Measurements from ENCODE around the gene HMX2.

The HMX2 gene

DNA sequence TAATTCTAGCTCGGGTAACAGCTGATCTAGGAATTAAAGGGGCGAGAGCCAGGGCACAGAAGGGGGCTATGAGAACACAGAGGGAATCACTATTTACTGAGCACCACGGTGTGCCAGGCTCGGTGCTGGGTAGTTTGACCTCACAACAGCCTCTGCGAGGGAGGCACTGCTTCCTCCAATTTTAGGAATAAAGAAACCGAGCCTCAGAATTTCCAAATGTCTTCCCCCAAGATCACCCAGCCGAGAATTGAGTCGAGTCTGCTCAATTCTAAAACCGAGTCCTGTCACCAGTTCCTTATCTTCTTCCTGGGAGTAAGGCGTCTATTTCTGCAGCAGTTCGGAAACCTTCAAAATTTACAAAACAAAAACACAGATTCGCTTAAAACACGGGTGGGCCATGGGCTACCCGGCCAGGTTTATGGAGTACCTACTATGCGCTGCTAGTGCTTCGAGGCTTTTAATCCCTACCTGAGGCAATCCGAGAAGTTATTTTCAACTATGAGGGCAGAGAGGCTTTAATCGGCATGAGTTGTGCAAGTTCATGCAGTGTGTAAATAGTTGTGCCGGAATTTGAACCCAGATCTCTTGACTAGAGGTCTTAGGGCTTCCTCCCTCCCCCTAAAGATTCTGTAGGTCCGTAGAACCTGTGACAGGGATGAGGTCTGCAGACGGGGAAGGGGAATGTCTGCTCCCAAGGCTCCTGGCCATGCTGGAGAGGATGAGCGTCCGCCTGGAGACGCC is 872 bp upstream of the HMX2 start:
- Histone ChIP-seq H3K36me3 (ENCODE audit: insufficient read depth, low read length) (no peaks in the 10 kb centered on the region), H3K9ac (ENCODE audit: low read length) (no peak overlapping the region), H3K4me3 (ENCODE audit: low read depth in 1 of 2, low read length in 2 of 2) (no peak overlapping the region), H3K27ac (ENCODE audit: low read depth, low read length) (no peak overlapping the region), H3K4me1 (ENCODE audit: insufficient read depth, low read length) (peaks cover 8% of the 10 kb centered on the region), H3K27me3 (ENCODE audit: control insufficient read depth in 1 of 2, insufficient read depth in 2 of 2, low read length in 2 of 2) (peaks cover 88 to 97% of the 10 kb centered on the region in 2 donors), H3K9me3 (ENCODE audit: low read length) (no peaks in the 10 kb centered on the region)

DNA sequence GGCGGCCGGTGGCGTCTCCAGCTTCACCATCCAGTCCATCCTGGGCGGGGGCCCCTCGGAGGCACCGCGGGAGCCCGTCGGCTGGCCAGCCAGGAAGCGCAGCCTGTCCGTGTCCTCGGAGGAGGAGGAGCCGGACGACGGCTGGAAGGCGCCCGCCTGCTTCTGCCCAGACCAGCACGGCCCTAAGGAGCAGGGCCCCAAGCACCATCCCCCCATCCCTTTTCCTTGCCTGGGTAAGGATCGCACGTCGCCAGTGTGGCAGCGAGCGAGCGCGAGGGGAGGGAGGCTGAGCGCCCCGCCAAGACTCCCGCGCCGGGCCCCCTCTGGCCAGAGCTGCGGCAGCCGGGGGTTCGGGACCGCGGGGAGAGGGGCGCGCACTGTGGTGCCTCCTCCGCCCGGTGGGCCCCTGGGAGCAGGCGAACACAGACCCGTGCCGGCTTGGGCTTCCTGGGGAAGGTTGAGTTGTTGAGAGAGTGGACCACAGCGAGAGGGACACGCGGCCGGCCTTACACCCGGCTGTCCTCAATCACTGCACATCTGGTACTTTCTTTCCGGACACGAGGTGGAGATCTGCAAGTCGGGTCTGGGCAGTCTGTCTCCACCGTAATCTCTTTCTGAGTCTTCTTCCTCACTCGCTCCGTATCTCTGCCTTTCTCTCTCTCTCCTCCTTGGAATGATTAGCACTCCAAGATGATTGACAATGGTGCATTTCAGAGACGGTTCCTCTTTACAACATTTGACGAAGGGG is 652 bp downstream of the HMX2 start:
- H3K4me1 ChIP-seq (ENCODE audit: insufficient read depth, low read length), result peaks cover 11% of the 10 kb centered on the region
- no peak overlapping the region for H3K9ac ChIP-seq (ENCODE audit: low read length)
- H3K27ac ChIP-seq (ENCODE audit: low read depth, low read length), result no peak overlapping the region
- H3K9me3 ChIP-seq (ENCODE audit: low read length), result no peaks in the 10 kb centered on the region
- H3K36me3 ChIP-seq (ENCODE audit: insufficient read depth, low read length), result no peaks in the 10 kb centered on the region
- H3K4me3 ChIP-seq (ENCODE audit: low read depth in 1 of 2, low read length in 2 of 2), result no peak overlapping the region
- H3K27me3 ChIP-seq (ENCODE audit: control insufficient read depth in 1 of 2, insufficient read depth in 2 of 2, low read length in 2 of 2), result peaks cover 88 to 97% of the 10 kb centered on the region in 2 donors

DNA sequence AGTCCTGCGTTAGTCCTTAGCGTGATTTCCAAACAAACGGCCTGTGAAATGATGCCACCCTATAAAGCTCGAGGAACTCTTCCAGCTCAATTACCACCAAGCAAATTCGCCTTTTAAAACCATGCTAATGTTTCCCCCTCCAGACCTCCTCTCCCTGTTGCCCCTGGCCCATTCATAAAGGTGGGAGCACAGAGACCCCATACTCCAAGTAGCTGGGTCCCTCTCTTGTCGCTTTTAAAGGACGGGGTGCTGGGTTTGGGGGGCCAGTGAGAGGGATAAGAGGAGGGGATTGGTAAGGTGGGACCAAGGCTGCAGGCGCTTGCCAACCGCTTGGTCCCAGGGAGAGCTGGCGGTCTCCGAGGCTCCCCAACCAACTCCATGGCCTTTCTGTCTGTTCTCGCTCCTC is 1.2 kb downstream of the HMX2 start:
- H3K27me3 ChIP-seq (ENCODE audit: control insufficient read depth in 1 of 2, insufficient read depth in 2 of 2, low read length in 2 of 2), result peaks cover 84 to 92% of the 10 kb centered on the region in 2 donors
- no peaks in the 10 kb centered on the region for H3K9me3 ChIP-seq (ENCODE audit: low read length)
- no peak overlapping the region for H3K27ac ChIP-seq (ENCODE audit: low read depth, low read length)
- no peaks in the 10 kb centered on the region for H3K36me3 ChIP-seq (ENCODE audit: insufficient read depth, low read length)
- H3K4me3 ChIP-seq (ENCODE audit: low read depth in 1 of 2, low read length in 2 of 2), result no peak overlapping the region
- H3K9ac ChIP-seq (ENCODE audit: low read length), result no peak overlapping the region
- peaks cover 14% of the 10 kb centered on the region for H3K4me1 ChIP-seq (ENCODE audit: insufficient read depth, low read length)

DNA sequence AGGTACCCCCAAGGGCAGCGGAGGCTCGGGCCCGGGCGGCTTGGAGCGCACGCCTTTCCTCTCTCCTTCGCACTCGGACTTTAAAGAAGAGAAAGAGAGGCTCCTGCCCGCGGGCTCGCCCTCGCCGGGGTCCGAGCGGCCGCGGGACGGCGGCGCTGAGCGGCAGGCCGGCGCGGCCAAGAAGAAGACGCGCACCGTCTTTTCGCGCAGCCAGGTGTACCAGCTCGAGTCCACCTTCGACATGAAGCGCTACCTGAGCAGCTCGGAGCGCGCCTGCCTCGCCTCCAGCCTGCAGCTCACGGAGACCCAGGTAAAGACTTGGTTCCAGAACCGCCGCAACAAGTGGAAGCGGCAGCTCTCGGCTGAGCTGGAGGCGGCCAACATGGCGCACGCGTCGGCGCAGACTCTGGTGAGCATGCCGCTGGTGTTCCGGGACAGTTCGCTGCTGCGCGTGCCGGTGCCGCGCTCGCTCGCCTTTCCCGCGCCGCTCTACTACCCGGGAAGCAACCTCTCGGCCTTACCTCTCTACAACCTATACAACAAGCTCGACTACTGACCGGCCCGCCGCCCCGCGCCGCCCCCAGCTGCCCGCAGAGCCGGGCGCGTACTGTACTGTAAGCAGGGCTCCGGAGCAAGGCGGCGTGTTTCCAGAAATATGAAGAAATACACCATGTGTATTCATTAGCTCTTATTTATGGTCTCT is 1.8 kb downstream of the HMX2 start:
- Histone ChIP-seq H3K4me3 (ENCODE audit: low read depth in 1 of 2, low read length in 2 of 2) (peak overlapping the region; percentile 18 to 38), H3K4me1 (ENCODE audit: insufficient read depth, low read length) (peaks cover 14% of the 10 kb centered on the region), H3K27ac (ENCODE audit: low read depth, low read length) (no peak overlapping the region), H3K9ac (ENCODE audit: low read length) (no peak overlapping the region), H3K27me3 (ENCODE audit: control insufficient read depth in 1 of 2, insufficient read depth in 2 of 2, low read length in 2 of 2) (peaks cover 79 to 87% of the 10 kb centered on the region in 2 donors), H3K9me3 (ENCODE audit: low read length) (no peaks in the 10 kb centered on the region), H3K36me3 (ENCODE audit: insufficient read depth, low read length) (no peaks in the 10 kb centered on the region)

DNA sequence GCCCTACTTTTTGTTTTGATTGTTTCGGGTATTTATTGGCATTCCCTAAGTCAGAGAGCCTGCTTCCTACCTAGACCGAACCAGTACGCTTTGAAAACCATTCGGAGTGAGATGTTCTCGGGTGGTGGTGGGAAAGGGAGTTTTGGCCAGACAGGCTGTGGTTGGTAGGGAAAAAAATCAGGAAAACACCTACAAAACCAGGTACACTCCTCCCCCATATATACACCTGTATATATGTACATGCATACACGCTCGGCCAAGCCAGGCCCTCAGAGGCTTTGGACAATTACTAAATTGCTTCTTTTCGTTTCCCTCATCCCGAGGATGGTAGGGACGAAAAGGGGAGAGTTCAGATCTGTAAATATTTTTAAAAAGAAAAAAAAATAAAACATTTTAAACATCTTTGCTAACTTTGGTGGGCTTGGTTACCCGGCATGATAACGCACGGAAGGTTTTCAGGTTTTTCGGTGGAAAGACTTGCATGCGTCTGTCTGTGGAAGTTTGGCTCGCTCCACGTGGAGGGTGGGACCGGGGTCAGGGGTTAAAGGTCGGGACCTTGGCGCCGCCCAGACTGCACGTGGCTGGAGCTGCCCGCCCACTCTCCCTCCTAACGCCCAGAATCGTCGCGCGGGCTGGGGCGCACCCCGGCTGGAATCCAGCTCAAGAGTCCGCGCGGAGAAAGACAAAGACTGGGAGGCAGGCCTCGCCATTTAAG is 2.5 kb downstream of the HMX2 start:
- Histone ChIP-seq H3K36me3 (ENCODE audit: insufficient read depth, low read length) (no peaks in the 10 kb centered on the region), H3K4me3 (ENCODE audit: low read depth in 1 of 2, low read length in 2 of 2) (peak overlapping the region; percentile 18 to 38), H3K9me3 (ENCODE audit: low read length) (no peaks in the 10 kb centered on the region), H3K27me3 (ENCODE audit: control insufficient read depth in 1 of 2, insufficient read depth in 2 of 2, low read length in 2 of 2) (peaks cover 72 to 80% of the 10 kb centered on the region in 2 donors), H3K27ac (ENCODE audit: low read depth, low read length) (no peak overlapping the region), H3K4me1 (ENCODE audit: insufficient read depth, low read length) (peaks cover 19% of the 10 kb centered on the region), H3K9ac (ENCODE audit: low read length) (no peak overlapping the region)

DNA sequence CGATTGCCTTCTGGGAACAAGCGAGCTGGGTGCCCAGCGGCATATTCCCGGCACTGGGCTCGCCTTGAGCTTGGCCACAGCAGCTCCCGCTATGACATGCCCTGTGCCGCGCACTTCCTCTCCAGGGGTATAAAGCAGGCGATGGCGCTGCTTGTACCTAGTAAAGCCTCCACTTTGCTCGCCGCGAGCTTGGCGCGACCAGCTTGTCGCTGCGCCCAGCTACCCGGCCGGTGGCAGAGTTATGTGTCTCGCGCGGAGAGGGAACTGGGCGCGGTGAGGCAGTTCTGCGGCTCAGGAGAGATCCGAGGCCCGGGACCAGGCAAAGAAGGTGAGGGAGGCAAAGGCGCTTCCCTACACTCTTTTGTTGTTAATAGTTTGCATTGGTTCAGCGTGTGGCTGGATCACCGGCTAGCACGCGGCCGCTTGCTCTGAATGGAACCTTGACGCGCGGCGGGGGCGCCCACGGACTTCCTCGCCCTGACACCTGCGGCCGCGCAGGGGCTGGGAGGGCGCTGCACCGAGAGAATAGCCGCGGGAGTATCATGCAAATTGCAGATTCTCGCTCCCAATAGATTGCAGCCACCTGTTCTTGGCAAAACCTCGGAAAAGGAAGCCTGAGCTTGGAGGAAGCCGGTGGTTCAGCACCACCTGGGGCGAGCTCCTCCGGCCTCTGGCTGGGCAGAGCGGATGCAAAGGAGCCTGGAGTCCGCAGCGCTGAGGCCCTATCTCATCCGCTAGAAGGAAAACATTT is 3.2 kb downstream of the HMX2 start:
- Histone ChIP-seq H3K4me1 (ENCODE audit: insufficient read depth, low read length) (peaks cover 22% of the 10 kb centered on the region), H3K9ac (ENCODE audit: low read length) (no peak overlapping the region), H3K9me3 (ENCODE audit: low read length) (no peaks in the 10 kb centered on the region), H3K27me3 (ENCODE audit: control insufficient read depth in 1 of 2, insufficient read depth in 2 of 2, low read length in 2 of 2) (peaks cover 64 to 73% of the 10 kb centered on the region in 2 donors), H3K36me3 (ENCODE audit: insufficient read depth, low read length) (peaks cover 3% of the 10 kb centered on the region), H3K4me3 (ENCODE audit: low read depth in 1 of 2, low read length in 2 of 2) (no peak overlapping the region), H3K27ac (ENCODE audit: low read depth, low read length) (no peak overlapping the region)

DNA sequence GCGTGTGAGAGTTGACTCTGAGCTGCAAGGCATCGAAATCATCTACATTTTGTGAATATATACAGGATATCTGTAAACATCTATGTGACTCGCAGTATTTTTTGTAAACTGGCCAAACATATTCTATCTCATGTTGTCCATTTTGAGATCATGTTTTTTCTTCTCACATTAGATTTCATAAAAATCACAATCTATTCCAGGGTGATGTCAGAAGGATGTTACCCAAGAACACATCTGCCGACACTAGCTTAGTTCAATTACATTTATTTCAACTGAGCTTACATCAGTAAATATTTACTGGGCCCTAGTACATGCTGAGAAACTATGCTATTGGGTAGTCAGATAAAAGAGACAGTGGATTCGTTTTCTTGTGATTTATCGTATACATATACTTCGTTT is 3.8 kb downstream of the HMX2 start:
- Histone ChIP-seq H3K4me3 (ENCODE audit: low read depth in 1 of 2, low read length in 2 of 2) (no peak overlapping the region), H3K9me3 (ENCODE audit: low read length) (no peaks in the 10 kb centered on the region), H3K27me3 (ENCODE audit: control insufficient read depth in 1 of 2, insufficient read depth in 2 of 2, low read length in 2 of 2) (peaks cover 60 to 67% of the 10 kb centered on the region in 2 donors), H3K9ac (ENCODE audit: low read length) (no peak overlapping the region), H3K4me1 (ENCODE audit: insufficient read depth, low read length) (peaks cover 22% of the 10 kb centered on the region), H3K27ac (ENCODE audit: low read depth, low read length) (no peak overlapping the region), H3K36me3 (ENCODE audit: insufficient read depth, low read length) (peaks cover 8% of the 10 kb centered on the region)

DNA sequence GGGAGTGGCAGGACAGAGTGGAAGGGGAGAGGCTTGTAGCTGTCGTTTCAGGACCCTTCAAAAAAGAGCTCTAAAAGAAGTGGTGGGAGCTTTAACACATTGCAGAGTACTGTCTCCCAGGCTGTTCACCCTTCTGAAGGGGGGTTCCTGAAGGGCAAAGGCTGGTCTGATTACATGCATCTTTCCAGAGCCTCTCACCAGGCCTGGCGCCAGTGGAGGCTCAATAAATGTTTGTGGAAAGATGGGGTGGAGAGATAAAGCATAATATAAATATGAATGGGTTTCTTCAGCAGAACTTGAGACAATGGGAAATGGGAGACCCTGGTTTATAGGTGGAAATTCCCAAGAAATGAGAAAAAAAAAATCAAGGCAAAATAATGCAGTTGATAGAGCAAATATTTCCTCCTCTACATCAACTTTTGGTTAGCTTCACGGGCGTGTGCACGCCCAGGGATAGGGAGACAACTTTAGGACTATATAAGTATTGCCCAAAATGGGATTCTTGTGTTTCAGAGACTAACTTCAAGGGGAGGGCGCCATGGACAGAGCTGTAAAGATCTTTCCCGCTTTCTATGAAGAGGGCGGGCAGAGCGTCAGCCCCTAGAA is 5.7 kb downstream of the HMX2 start:
- peaks cover 46 to 48% of the 10 kb centered on the region in 2 donors for H3K27me3 ChIP-seq (ENCODE audit: control insufficient read depth in 1 of 2, insufficient read depth in 2 of 2, low read length in 2 of 2)
- H3K9me3 ChIP-seq (ENCODE audit: low read length), result no peaks in the 10 kb centered on the region
- no peak overlapping the region for H3K4me3 ChIP-seq (ENCODE audit: low read depth in 1 of 2, low read length in 2 of 2)
- H3K9ac ChIP-seq (ENCODE audit: low read length), result no peak overlapping the region
- H3K4me1 ChIP-seq (ENCODE audit: insufficient read depth, low read length), result peaks cover 22% of the 10 kb centered on the region
- no peak overlapping the region for H3K27ac ChIP-seq (ENCODE audit: low read depth, low read length)
- peaks cover 23% of the 10 kb centered on the region for H3K36me3 ChIP-seq (ENCODE audit: insufficient read depth, low read length)

DNA sequence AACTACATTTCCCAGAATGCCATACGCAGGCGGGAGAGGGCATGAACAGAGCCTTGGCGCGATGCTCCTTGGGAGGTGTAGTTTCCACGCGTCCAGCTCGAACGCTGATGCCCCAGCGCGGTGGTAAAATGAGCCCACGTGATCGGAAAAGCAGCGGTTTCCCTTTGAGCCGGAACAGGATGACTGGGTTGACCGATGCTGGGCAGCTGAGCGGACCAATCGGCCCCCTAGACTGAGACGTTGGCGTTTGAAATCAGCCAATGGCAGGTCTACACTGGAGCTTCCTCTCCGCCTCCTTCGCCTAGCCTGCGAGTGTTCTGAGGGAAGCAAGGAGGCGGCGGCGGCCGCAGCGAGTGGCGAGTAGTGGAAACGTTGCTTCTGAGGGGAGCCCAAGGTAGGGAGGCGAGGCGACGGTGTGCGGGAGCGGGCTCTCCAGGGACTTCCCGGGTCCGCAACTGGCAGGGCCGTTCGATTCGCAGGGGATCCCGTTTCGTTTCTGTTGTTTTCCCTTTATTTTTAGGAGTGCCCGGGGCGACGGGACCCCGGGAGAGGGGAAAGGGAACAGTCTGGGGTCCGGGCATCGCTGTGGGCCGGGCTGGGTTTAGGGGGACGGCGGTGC is 6.3 kb downstream of the HMX2 start, which contains the start of gene BUB3:
BUB3 (plus strand) TSS at position 311 of the 619 bp plus-strand sequence. CDS start 516 bp downstream, outside the sequence.
- peaks cover 22% of the 10 kb centered on the region for H3K4me1 ChIP-seq (ENCODE audit: insufficient read depth, low read length)
- H3K4me3 ChIP-seq (ENCODE audit: low read depth in 1 of 2, low read length in 2 of 2), result peak within 1 kb of the TSS; percentile 94 to 98

More for the DNA sequence above, 6.3 kb downstream of the HMX2 start, which contains the start of gene BUB3:
- Histone ChIP-seq H3K27ac (ENCODE audit: low read depth, low read length) (peak within 1 kb of the TSS; percentile 87), H3K27me3 (ENCODE audit: control insufficient read depth in 1 of 2, insufficient read depth in 2 of 2, low read length in 2 of 2) (peaks cover 40 to 42% of the 10 kb centered on the region in 2 donors), H3K9me3 (ENCODE audit: low read length) (no peaks in the 10 kb centered on the region), H3K36me3 (ENCODE audit: insufficient read depth, low read length) (peaks cover 23% of the 10 kb centered on the region), H3K9ac (ENCODE audit: low read length) (peak within 1 kb of the TSS; percentile 53)

Measured in muscle layer of colon (tissue), 2 donors.